ENCODE data around the gene ZNF93. TPM values are rescaled to one million over a fixed set of nuclear protein-coding genes. Genes with fewer than 3 reads are reported as not detected.
"Not testable (repeated sequence)": the region's sequence is repeated elsewhere in the genome, so short reads cannot be mapped to it uniquely, and the experiment has no call there.

The ZNF93 gene
- total and polyA plus RNA-seq, 2 of the 8 experiments (the other 6 are each of a cell fraction or from before 2014, with no cell fraction given): 40.8 to 61.8 TPM

- not testable (repeated sequence) for H4K20me1 ChIP-seq (replicated peaks in 1 of 2; ENCODE audit: control insufficient read depth in 1 of 2, insufficient read depth in 2 of 2, low read length in 2 of 2); H2BK12ac ChIP-seq (ENCODE audit: low read depth, low read length); H3K4me3 ChIP-seq (ENCODE audit: extremely low read depth in 1 of 4, insufficient read depth in 2 of 4, low read depth in 3 of 4, low read length in 4 of 4); H3K56ac ChIP-seq (replicated peaks; ENCODE audit: insufficient read length, low read depth, low read length); H3K79me1 ChIP-seq (ENCODE audit: low read depth, low read length); H2AFZ ChIP-seq (ENCODE audit: low read length); H2BK120ac ChIP-seq (replicated peaks; ENCODE audit: low read depth, low read length); H3K23me2 ChIP-seq (ENCODE audit: low read depth, low read length); H2BK15ac ChIP-seq (ENCODE audit: low read length); H3K4me1 ChIP-seq (replicated peaks in 1 of 4; ENCODE audit: control insufficient read depth in 3 of 4, insufficient read depth in 4 of 4, low read length in 3 of 4); H3K4me2 ChIP-seq (ENCODE audit: insufficient read depth in 1 of 2, low read depth in 2 of 2, low read length in 2 of 2); H3K9ac ChIP-seq (replicated peaks in 1 of 4; ENCODE audit: extremely low read depth in 1 of 4, low read depth in 3 of 4, low read length in 3 of 4); H2AK5ac ChIP-seq (ENCODE audit: low read depth, low read length); H4K5ac ChIP-seq (ENCODE audit: insufficient read length, low read depth, low read length); H3K14ac ChIP-seq (ENCODE audit: insufficient read length); H3K23ac ChIP-seq (ENCODE audit: insufficient read length); H4K8ac ChIP-seq (ENCODE audit: extremely low read depth, insufficient read depth, low read length); FAIRE-seq; H3K27ac ChIP-seq (ENCODE audit: low read depth, low read length); H2BK20ac ChIP-seq (ENCODE audit: low read length); H3K27me3 ChIP-seq (replicated peaks in 1 of 4; ENCODE audit: control insufficient read depth in 3 of 4, extremely low read depth in 1 of 4, insufficient read depth in 3 of 4, low read length in 3 of 4); H3K18ac ChIP-seq (ENCODE audit: extremely low read depth, low read length); H2BK5ac ChIP-seq (ENCODE audit: low read depth, low read length); H4K91ac ChIP-seq (replicated peaks; ENCODE audit: insufficient read length, low read length); H3K4ac ChIP-seq (replicated peaks; ENCODE audit: insufficient read length, low read depth, low read length)
- 85% methylated on average over 7 of the region's 7 CpGs; no CpG with 5 or more reads in 1 of the 2 experiments for WGBS, 2 experiments (ENCODE audit: extremely low coverage in 1 of 2, insufficient coverage in 1 of 2, insufficient read length in 1 of 2, insufficient replicate concordance in 2 of 2, low coverage in 1 of 2, low lambda C conversion rate in 2 of 2, missing lambda C conversion rate in 1 of 2)
- DNase-seq (ENCODE audit: low read depth in 1 of 2, low spot score in 2 of 2): peak; percentile 36 to 76
- POLR2A ChIA-PET (ENCODE audit: partially characterized antibody): interaction anchor here (1.3 kb wide), 1 partner anchor 18 kb away, joined by 4 read pairs; no protein-coding TSS in a partner anchor
- peaks cover 15 to 89% (median 63%) of the 10 kb centered on the region in 4 experiments for H3K36me3 ChIP-seq (ENCODE audit: control insufficient read depth in 2 of 4, insufficient read depth in 4 of 4, low read length in 3 of 4)
- H3K79me2 ChIP-seq (ENCODE audit: control insufficient read depth in 1 of 2, insufficient read depth in 2 of 2, low read length in 2 of 2): peaks cover 0 to 11% of the 10 kb centered on the region in 2 experiments; a peak in 1 of 4 replicates
- peak; percentile 42 to 57 (median 42) for TF ChIP-seq CTCF (IDR thresholded peaks at IDR 0.05; ENCODE audit: control extremely low read depth in 1 of 3, insufficient read depth in 1 of 3, low read depth in 1 of 3, low read length in 3 of 3)
- peak; percentile 58 to 60 for TF ChIP-seq RAD21 (IDR thresholded peaks at IDR 0.05 in 1 of 2, conservative IDR thresholded peaks at IDR 0.05 in 1 of 2; ENCODE audit: low read depth in 2 of 2, low read length in 2 of 2)
- CTCF ChIA-PET (ENCODE audit: partially characterized antibody): interaction anchor here (0.8 to 1.9 kb wide), 6 partner anchors 16 to 142 kb away, joined by 3 to 6 read pairs (median 3); no protein-coding TSS in a partner anchor
- H3K9me3 ChIP-seq (ENCODE audit: insufficient read depth in 2 of 2, low read depth in 1 of 2, low read length in 1 of 2): peaks cover 63 to 68% of the 10 kb centered on the region in 2 experiments
These were observed 29.7 kb downstream of the ZNF93 start for GRCh38 chr19:19930417-19930816.

Data from H1 (cell line).